HEK293 (cell line): Measurements from ENCODE around the gene PEAK3.
A peak's percentile ranks its signal among the peaks of the same experiment; 100 is the strongest.

ENCODE experiments used
- CTCF ChIA-PET: fragments of 350-600 bp; formaldehyde crosslinking; extraction: SDS; loops from one replicate; lab custom pipeline; 2021; ENCODE audit warnings: antibody characterized with exemption; lab: Yijun Ruan, JAX
- POLR2A ChIA-PET: fragments of 300-600 bp; formaldehyde crosslinking; extraction: SDS; loops from one replicate; lab custom pipeline; 2020; ENCODE audit warnings: antibody characterized with exemption, inconsistent platforms; lab: Yijun Ruan, JAX
- H3K27ac ChIP-seq: fragments of 200-500 bp; sonication (Bioruptor generic); 2 replicates; pipeline ENCODE4 v1.5.1; 2014; ENCODE audit warnings: low read depth, low read length, control low read depth, inconsistent platforms; ENCODE audit errors: extremely low read depth
- H3K36me3 ChIP-seq, 2 experiments: fragments of 200-500 bp in 1 of 2; sonication (Bioruptor generic) in 1 of 2; 1 replicate in 1 of 2; 2 replicates in 1 of 2; pipeline ENCODE4 v1.5.1; 2014 to 2017; ENCODE audit warnings: inconsistent platforms in 2 of 2, low read length in 2 of 2; ENCODE audit not compliant: control insufficient read depth in 2 of 2, insufficient read depth in 1 of 2
- H3K4me1 ChIP-seq: fragments of 200-500 bp; sonication (Bioruptor generic); 2 replicates; pipeline ENCODE4 v1.5.1; 2014; ENCODE audit warnings: mild to moderate bottlenecking, low read length, inconsistent platforms; ENCODE audit not compliant: control insufficient read depth, insufficient read depth
- H3K4me3 ChIP-seq: 2 replicates; pipeline ENCODE4 v1.5.1; 2011; ENCODE audit warnings: low read depth, mild to moderate bottlenecking, control low read depth, low read length, moderate library complexity
- H3K9me3 ChIP-seq: fragments of 200-500 bp; sonication (Bioruptor generic); 2 replicates; pipeline ENCODE4 v1.5.1; 2014; ENCODE audit warnings: low read depth, low read length, inconsistent platforms; ENCODE audit not compliant: control insufficient read depth, insufficient read depth
- AEBP2 ChIP-seq: fragments of 450-650 bp; formaldehyde crosslinking; IDR thresholded peaks from 2 replicates; pipeline ENCODE4 v1.5.1; 2016; ENCODE audit warnings: missing biosample characterization, missing genetic modification characterization, borderline replicate concordance
- CTCF ChIP-seq: fragments of 450-650 bp; formaldehyde crosslinking; IDR thresholded peaks from 2 replicates; pipeline ENCODE4 v1.5.1; 2016; ENCODE audit warnings: missing biosample characterization, missing genetic modification characterization
- HIC1 ChIP-seq: fragments of 450-650 bp; formaldehyde crosslinking; IDR thresholded peaks from 2 replicates; pipeline ENCODE4 v1.5.1; 2016; ENCODE audit warnings: missing biosample characterization, missing genetic modification characterization
- HOXA7 ChIP-seq: sonication (generic); formaldehyde crosslinking; IDR thresholded peaks from 2 replicates; pipeline ENCODE4 v1.8.1; 2022; ENCODE audit warnings: missing genetic modification reagents, borderline replicate concordance
- KLF16 ChIP-seq: fragments of 450-650 bp; formaldehyde crosslinking; IDR thresholded peaks from 2 replicates; pipeline ENCODE4 v1.5.1; 2017; ENCODE audit warnings: missing biosample characterization, missing genetic modification characterization
- KLF8 ChIP-seq: fragments of 450-650 bp; formaldehyde crosslinking; IDR thresholded peaks from 2 replicates; pipeline ENCODE4 v1.5.1; 2016; ENCODE audit warnings: missing biosample characterization, missing genetic modification characterization
- MYNN ChIP-seq: fragments of 450-650 bp; formaldehyde crosslinking; IDR thresholded peaks from 2 replicates; pipeline ENCODE4 v1.5.1; 2016; ENCODE audit warnings: missing biosample characterization, missing genetic modification characterization, borderline replicate concordance
- MZF1 ChIP-seq: fragments of 450-650 bp; formaldehyde crosslinking; IDR thresholded peaks from 2 replicates; pipeline ENCODE4 v1.5.1; 2017; ENCODE audit warnings: missing biosample characterization, missing genetic modification characterization, borderline replicate concordance
- OVOL3 ChIP-seq: fragments of 450-650 bp; formaldehyde crosslinking; IDR thresholded peaks from 2 replicates; pipeline ENCODE4 v1.5.1; 2016; ENCODE audit warnings: missing biosample characterization, missing genetic modification characterization
- PBX3 ChIP-seq: sonication (generic); formaldehyde crosslinking; IDR thresholded peaks from 2 replicates; pipeline ENCODE4 v1.8.1; 2022; ENCODE audit warnings: mild to moderate bottlenecking, moderate library complexity, missing genetic modification reagents
- REPIN1 ChIP-seq: fragments of 450-650 bp; formaldehyde crosslinking; IDR thresholded peaks from 2 replicates; pipeline ENCODE4 v1.5.1; 2017; ENCODE audit warnings: missing biosample characterization, missing genetic modification characterization, low read depth
- TRIM28 ChIP-seq: IDR thresholded peaks from 2 replicates; pipeline ENCODE4 v1.6.1; 2011; ENCODE audit warnings: low read length, control low read depth, borderline replicate concordance
- ZBTB8A ChIP-seq: fragments of 450-650 bp; formaldehyde crosslinking; IDR thresholded peaks from 2 replicates; pipeline ENCODE4 v1.5.1; 2016; ENCODE audit warnings: missing biosample characterization, missing genetic modification characterization
- ZFP3 ChIP-seq: fragments of 450-650 bp; formaldehyde crosslinking; IDR thresholded peaks from 2 replicates; pipeline ENCODE4 v1.5.1; 2016; ENCODE audit warnings: low read depth, missing biosample characterization, missing genetic modification characterization
- ZNF121 ChIP-seq: fragments of 450-650 bp; formaldehyde crosslinking; IDR thresholded peaks from 2 replicates; pipeline ENCODE4 v1.5.1; 2016; ENCODE audit warnings: missing biosample characterization, missing genetic modification characterization
- ZNF18 ChIP-seq: fragments of 450-650 bp; formaldehyde crosslinking; IDR thresholded peaks from 2 replicates; pipeline ENCODE4 v1.5.1; 2016; ENCODE audit warnings: missing biosample characterization, missing genetic modification characterization
- ZNF24 ChIP-seq: fragments of 450-650 bp; formaldehyde crosslinking; IDR thresholded peaks from 2 replicates; pipeline ENCODE4 v1.5.1; 2016; ENCODE audit warnings: missing biosample characterization, missing genetic modification characterization
- ZNF350 ChIP-seq: fragments of 450-650 bp; formaldehyde crosslinking; IDR thresholded peaks from 2 replicates; pipeline ENCODE4 v1.5.0; 2017; ENCODE audit warnings: missing biosample characterization, mild to moderate bottlenecking, missing genetic modification characterization
- ZNF354C ChIP-seq: fragments of 450-650 bp; formaldehyde crosslinking; IDR thresholded peaks from 2 replicates; pipeline ENCODE4 v1.5.1; 2016; ENCODE audit warnings: missing biosample characterization, missing genetic modification characterization, low read depth, borderline replicate concordance
- ZNF596 ChIP-seq: fragments of 450-650 bp; IDR thresholded peaks from 2 replicates; pipeline ENCODE4 v1.5.0; 2018; ENCODE audit warnings: missing biosample characterization, mild to moderate bottlenecking, missing genetic modification characterization, moderate library complexity
- ZNF654 ChIP-seq: fragments of 450-650 bp; formaldehyde crosslinking; IDR thresholded peaks from 2 replicates; pipeline ENCODE4 v1.5.1; 2016; ENCODE audit warnings: low read depth, missing biosample characterization, missing genetic modification characterization
- ZNF670 ChIP-seq: fragments of 450-650 bp; formaldehyde crosslinking; IDR thresholded peaks from 2 replicates; pipeline ENCODE4 v1.5.1; 2016; ENCODE audit warnings: missing biosample characterization, missing genetic modification characterization, low read depth
- ZNF776 ChIP-seq: fragments of 450-650 bp; formaldehyde crosslinking; IDR thresholded peaks from 2 replicates; pipeline ENCODE4 v1.5.0; 2017; ENCODE audit warnings: missing biosample characterization, missing genetic modification characterization, borderline replicate concordance
- ZNF791 ChIP-seq: fragments of 450-650 bp; formaldehyde crosslinking; IDR thresholded peaks from 2 replicates; pipeline ENCODE4 v1.5.1; 2016; ENCODE audit warnings: missing biosample characterization, missing genetic modification characterization
- ZNF792 ChIP-seq: fragments of 450-650 bp; formaldehyde crosslinking; IDR thresholded peaks from 2 replicates; pipeline ENCODE4 v1.5.1; 2016; ENCODE audit warnings: missing biosample characterization, missing genetic modification characterization
- ZNF837 ChIP-seq: fragments of 450-650 bp; formaldehyde crosslinking; IDR thresholded peaks from 2 replicates; pipeline ENCODE4 v1.5.1; 2016; ENCODE audit warnings: missing biosample characterization, missing genetic modification characterization
- ZXDB ChIP-seq: fragments of 450-650 bp; formaldehyde crosslinking; IDR thresholded peaks from 2 replicates; pipeline ENCODE4 v1.5.1; 2016; ENCODE audit warnings: missing biosample characterization, missing genetic modification characterization
- TF ChIP-seq, protein P1 (sequence below): fragments of 450-650 bp; formaldehyde crosslinking; IDR thresholded peaks from 2 replicates; pipeline ENCODE4 v1.5.1; 2016; ENCODE audit warnings: missing biosample characterization, missing genetic modification characterization

The PEAK3 gene

DNA sequence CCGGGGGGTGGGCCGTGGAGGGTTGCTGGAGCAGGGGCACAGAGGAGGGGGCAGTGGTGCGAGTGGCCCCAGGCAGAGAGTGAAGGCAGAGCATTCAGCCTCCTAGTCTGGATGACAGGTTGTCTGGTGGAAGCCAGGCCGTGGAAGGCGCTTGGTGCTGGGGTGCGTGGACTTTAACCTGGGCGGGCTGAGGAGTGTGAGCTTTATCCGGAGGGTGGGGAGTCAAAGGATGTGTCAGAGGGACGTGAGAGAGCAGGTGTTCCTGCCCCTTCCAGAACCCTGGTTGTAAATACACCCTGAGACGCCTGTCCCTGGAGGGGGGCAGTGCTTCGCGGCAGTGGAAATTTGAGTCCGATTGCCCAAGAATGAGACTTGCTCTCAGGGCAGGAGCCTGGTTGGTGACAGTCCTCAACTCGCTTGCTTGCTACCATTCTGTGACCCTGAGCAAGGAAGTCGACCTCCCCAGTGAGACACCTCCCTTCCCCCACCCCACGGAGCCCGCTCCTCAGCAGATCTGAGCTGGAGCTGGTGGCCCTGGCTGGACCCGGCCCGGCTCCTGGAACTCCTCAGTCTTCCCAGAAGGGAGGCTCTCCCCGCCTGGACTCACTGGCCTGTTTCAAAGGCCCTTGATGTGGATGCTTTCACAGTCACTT is 48.8 kb upstream of the PEAK3 start (continued):
- TF ChIP-seq AEBP2 (tag by site-specific recombination) = no peak
- TF ChIP-seq MYNN = no peak
- TF ChIP-seq ZNF596 (tag by site-specific recombination) = no peak
- TF ChIP-seq ZNF670 (tag by site-specific recombination) = no peak

DNA sequence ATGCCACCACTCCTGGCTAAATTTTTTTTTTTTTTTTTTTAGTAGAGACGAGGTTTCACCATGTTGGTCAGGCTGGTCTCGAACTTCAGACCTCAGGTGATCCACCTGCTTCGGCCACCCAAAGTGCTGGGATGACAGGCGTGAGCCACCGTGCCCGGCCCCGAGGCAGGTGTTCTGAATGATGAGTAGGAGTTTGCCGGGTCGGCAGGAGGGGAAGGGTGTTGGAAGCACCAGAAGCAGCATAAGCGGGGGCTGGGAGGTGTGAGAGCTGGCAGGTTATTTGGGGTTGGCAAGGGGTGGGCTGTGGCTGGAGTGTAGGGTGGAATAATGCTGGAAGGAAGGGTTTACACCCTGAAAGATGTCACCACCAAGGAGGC is 48.3 kb upstream of the PEAK3 start:
- no peak overlapping the region for H3K27ac ChIP-seq
- ChIA-PET CTCF (interaction anchor here (1.0 kb wide), 1 partner anchor 307 kb away, joined by 5 read pairs; no protein-coding TSS in a partner anchor), POLR2A (interaction anchor here (0.6 kb wide), 1 partner anchor 50 kb away, joined by 5 read pairs; no protein-coding TSS in a partner anchor)
- no peaks in the 10 kb centered on the region for H3K9me3 ChIP-seq
- H3K36me3 ChIP-seq = peaks cover 0 to 21% of the 10 kb centered on the region in 2 experiments; a peak in 2 of 3 replicates
- no peak overlapping the region for H3K4me3 ChIP-seq
- peaks cover 14% of the 10 kb centered on the region for H3K4me1 ChIP-seq
- TF ChIP-seq ZNF776 (tag by site-specific recombination) (no peak), ZXDB (tag by site-specific recombination) (no peak), KLF16 (tag by site-specific recombination) (no peak), ZNF791 (no peak), MZF1 (no peak), ZNF18 (tag by site-specific recombination) (0 out of 2 replicates have a peak, but pooled peaks have one; percentile 41), ZBTB8A (tag by site-specific recombination) (no peak), ZFP3 (tag by site-specific recombination) (peak; percentile 82), ZNF354C (tag by site-specific recombination) (no peak), ZNF350 (tag by site-specific recombination) (no peak), REPIN1 (no peak), ZNF24 (tag by site-specific recombination) (no peak), OVOL3 (no peak), HIC1 (no peak), ZNF792 (tag by site-specific recombination) (no peak), PBX3 (CRISPR knock-in tag) (no peak), TRIM28 (no peak), ZNF121 (no peak), ZNF654 (tag by site-specific recombination) (no peak), HOXA7 (CRISPR knock-in tag) (no peak), CTCF (tag by site-specific recombination) (no peak), ZNF837 (tag by site-specific recombination) (0 out of 2 replicates have a peak, but pooled peaks have one; percentile 44), KLF8 (tag by site-specific recombination) (no peak)
- TF ChIP-seq, protein P1, sequence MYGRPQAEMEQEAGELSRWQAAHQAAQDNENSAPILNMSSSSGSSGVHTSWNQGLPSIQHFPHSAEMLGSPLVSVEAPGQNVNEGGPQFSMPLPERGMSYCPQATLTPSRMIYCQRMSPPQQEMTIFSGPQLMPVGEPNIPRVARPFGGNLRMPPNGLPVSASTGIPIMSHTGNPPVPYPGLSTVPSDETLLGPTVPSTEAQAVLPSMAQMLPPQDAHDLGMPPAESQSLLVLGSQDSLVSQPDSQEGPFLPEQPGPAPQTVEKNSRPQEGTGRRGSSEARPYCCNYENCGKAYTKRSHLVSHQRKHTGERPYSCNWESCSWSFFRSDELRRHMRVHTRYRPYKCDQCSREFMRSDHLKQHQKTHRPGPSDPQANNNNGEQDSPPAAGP (tag by site-specific recombination) = no peak; the same call in 1 of the 2 replicates
